Measurements from ENCODE around the gene OR2D2.
"Not testable (repeated sequence)": the region's sequence is repeated elsewhere in the genome, so short reads cannot be mapped to it uniquely, and the experiment has no call there.

Gene OR2D2

GRCh38 chr11:6919698-6920097 is 27.4 kb upstream of the OR2D2 start:
- H3K9me3 ChIP-seq = no peaks in the 10 kb centered on the region
- no peaks in the 10 kb centered on the region for H3K4me1 ChIP-seq
- H3K4me3 ChIP-seq (ENCODE audit: low read depth, low read length) = no peak overlapping the region
- no peak for DNase-seq
- no peak for TF ChIP-seq CTCF (IDR thresholded peaks at IDR 0.05; ENCODE audit: low read depth, low read length)
- no peaks in the 10 kb centered on the region for H3K27me3 ChIP-seq
- H3K36me3 ChIP-seq = no peaks in the 10 kb centered on the region

DNA sequence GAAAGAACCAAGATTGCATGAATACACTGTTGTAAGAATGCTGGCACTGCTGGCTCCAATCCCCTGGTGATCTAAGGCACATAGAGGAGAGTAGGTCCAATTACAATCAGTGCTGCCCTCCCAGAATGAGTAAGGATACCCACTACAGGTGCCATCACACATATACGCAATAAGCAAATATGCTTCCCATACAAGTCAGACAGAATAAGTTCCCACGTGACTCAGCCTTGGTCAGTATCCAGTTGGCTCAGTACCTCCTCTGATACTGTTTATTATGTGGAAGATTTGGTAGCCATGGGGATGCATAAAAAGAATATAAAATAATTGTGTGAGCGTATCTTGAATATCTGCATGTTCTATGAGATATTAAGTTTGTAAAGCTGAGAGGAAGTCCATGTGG is 19.6 kb upstream of the OR2D2 start:
- H3K27me3 ChIP-seq = no peaks in the 10 kb centered on the region
- no peaks in the 10 kb centered on the region for H3K9me3 ChIP-seq
- no peaks in the 10 kb centered on the region for H3K36me3 ChIP-seq
- TF ChIP-seq CTCF (IDR thresholded peaks at IDR 0.05; ENCODE audit: low read depth, low read length) = no peak
- DNase-seq = no peak
- H3K4me1 ChIP-seq = no peaks in the 10 kb centered on the region
- no peak overlapping the region for H3K4me3 ChIP-seq (ENCODE audit: low read depth, low read length)

DNA sequence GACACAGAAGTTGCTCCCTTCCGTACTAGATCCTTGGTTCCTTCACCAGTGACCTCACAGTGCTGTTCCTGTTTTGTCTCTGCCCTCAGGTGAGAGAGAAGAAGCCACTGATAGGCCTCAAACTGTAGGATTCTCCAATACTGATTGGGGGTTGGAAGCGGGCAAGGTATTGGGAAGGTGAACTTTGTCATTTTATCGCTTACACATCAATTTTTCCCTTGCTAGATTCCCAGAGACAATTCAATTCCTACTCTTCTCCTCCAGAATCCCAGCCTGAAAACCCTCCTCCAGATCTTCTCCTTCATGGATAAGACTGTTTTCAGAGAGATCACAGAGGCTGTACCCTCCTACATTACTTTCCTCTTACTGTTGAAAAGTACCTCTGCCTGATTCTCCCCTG is 19.1 kb upstream of the OR2D2 start:
- TF ChIP-seq CTCF (IDR thresholded peaks at IDR 0.05; ENCODE audit: low read depth, low read length) = no peak
- Histone ChIP-seq H3K27me3 (no peaks in the 10 kb centered on the region), H3K9me3 (no peaks in the 10 kb centered on the region), H3K4me1 (no peaks in the 10 kb centered on the region), H3K36me3 (no peaks in the 10 kb centered on the region), H3K4me3 (ENCODE audit: low read depth, low read length) (no peak overlapping the region)
- DNase-seq = no peak

DNA sequence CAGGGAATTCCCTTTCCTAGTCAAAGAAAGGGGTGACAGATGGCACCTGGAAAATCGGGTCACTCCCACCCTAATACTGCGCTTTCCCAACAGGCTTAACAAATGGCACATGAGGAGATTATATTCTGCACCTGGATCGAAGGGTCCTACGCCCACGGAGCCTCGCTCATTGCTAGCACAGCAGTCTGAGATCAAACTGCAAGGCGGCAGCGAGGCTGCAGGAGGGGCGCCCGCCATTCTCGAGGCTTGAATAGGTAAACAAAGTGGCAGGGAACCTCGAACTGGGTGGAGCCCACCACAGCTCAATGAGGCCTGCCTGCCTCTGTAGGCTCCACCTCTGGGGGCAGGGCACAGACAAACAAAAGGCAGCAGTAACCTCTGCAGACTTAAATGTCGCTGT is 12.5 kb upstream of the OR2D2 start:
- not testable (repeated sequence) for H3K4me3 ChIP-seq (ENCODE audit: low read depth, low read length); H3K27me3 ChIP-seq; DNase-seq; H3K4me1 ChIP-seq; H3K9me3 ChIP-seq; H3K36me3 ChIP-seq

GRCh38 chr11:6900327-6900999 is 8.2 kb upstream of the OR2D2 start:
- no peaks in the 10 kb centered on the region for H3K36me3 ChIP-seq
- no peaks in the 10 kb centered on the region for H3K9me3 ChIP-seq
- no peaks in the 10 kb centered on the region for H3K4me1 ChIP-seq
- DNase-seq = no peak
- H3K4me3 ChIP-seq (ENCODE audit: low read depth, low read length) = no peak overlapping the region
- no peaks in the 10 kb centered on the region for H3K27me3 ChIP-seq
- no peak for TF ChIP-seq CTCF (IDR thresholded peaks at IDR 0.05; ENCODE audit: low read depth, low read length)

DNA sequence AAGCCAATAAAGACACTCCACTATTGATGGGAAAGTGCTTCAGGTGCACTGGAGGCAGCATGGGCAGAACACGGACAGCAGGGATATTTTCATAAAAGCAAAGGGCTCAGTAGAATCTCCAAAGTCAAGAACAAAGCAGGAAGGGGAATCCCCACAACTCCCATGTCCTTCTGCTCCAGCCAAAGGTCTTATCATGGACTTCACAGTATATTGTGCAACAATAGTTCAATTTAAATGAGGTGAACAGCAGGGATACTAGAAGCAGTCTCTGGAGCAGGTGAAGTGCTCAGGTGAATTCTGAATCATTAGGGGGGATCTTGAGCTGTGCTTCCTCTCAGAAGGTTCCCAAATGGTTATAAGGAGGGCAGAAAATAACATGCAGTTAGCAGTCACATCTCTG is 6.6 kb upstream of the OR2D2 start:
- H3K4me1 ChIP-seq = no peaks in the 10 kb centered on the region
- no peaks in the 10 kb centered on the region for H3K36me3 ChIP-seq
- TF ChIP-seq CTCF (IDR thresholded peaks at IDR 0.05; ENCODE audit: low read depth, low read length) = no peak
- H3K4me3 ChIP-seq (ENCODE audit: low read depth, low read length) = no peak overlapping the region
- no peak for DNase-seq
- H3K27me3 ChIP-seq = no peaks in the 10 kb centered on the region
- H3K9me3 ChIP-seq = no peaks in the 10 kb centered on the region

- Histone ChIP-seq H3K9me3 (no peaks in the 10 kb centered on the region), H3K27me3 (no peaks in the 10 kb centered on the region), H3K4me3 (ENCODE audit: low read depth, low read length) (no peak overlapping the region), H3K4me1 (no peaks in the 10 kb centered on the region), H3K36me3 (no peaks in the 10 kb centered on the region)
- DNase-seq = no peak
- TF ChIP-seq CTCF (IDR thresholded peaks at IDR 0.05; ENCODE audit: low read depth, low read length) = no peak
These were observed 2.7 kb upstream of the OR2D2 start for GRCh38 chr11:6895010-6895409.

All from BE2C (cell line).